GM23338 (cell line): ENCODE measurements around the gene NFATC3. TPM values are rescaled to one million over a fixed set of nuclear protein-coding genes. Genes with fewer than 3 reads are reported as not detected.

Experiments
- ATAC-seq: fragments of 200-7000 bp; cut with Tn5 transposase; 3 replicates; pipeline ENCODE4 v1.9.1; 2020
- DNase-seq: peaks from one replicate; pipeline ENCODE4 v3.0.0-alpha.2; 2015; ENCODE audit warnings: low spot score
- H2AFZ ChIP-seq: fragments of 200-600 bp; sonication (generic); 2 replicates; pipeline ENCODE4 v1.8.0; 2016; ENCODE audit warnings: antibody characterized with exemption, mild to moderate bottlenecking, moderate library complexity
- H3F3A ChIP-seq: fragments of 200-600 bp; sonication (generic); replicated peaks from 2 replicates; pipeline ENCODE4 v1.8.0; 2017; ENCODE audit warnings: antibody characterized with exemption, mixed run types, low read depth
- H3K27ac ChIP-seq: fragments of 200-600 bp; sonication (generic); 2 replicates; pipeline ENCODE4 v1.6.1; 2016; ENCODE audit warnings: low read depth
- H3K27me3 ChIP-seq: fragments of 200-600 bp; sonication (generic); 2 replicates; pipeline ENCODE4 v1.8.0; 2016; ENCODE audit warnings: mild to moderate bottlenecking, mixed run types, moderate library complexity; ENCODE audit not compliant: insufficient read depth
- H3K36me3 ChIP-seq: fragments of 200-600 bp; sonication (generic); 2 replicates; pipeline ENCODE4 v1.8.0; 2016; ENCODE audit warnings: mild to moderate bottlenecking; ENCODE audit not compliant: insufficient read depth
- H3K4me1 ChIP-seq: fragments of 200-600 bp; sonication (generic); 2 replicates; pipeline ENCODE4 v1.8.0; 2016; ENCODE audit warnings: mild to moderate bottlenecking, moderate library complexity; ENCODE audit not compliant: insufficient read depth
- H3K4me2 ChIP-seq: fragments of 200-600 bp; sonication (generic); 2 replicates; pipeline ENCODE4 v1.7.1; 2017; ENCODE audit warnings: mixed run types
- H3K4me3 ChIP-seq: fragments of 200-600 bp; sonication (generic); 2 replicates; pipeline ENCODE4 v1.6.1; 2016; ENCODE audit warnings: mixed run types
- H3K79me2 ChIP-seq: fragments of 200-600 bp; sonication (generic); replicated peaks from 2 replicates; pipeline ENCODE4 v1.8.0; 2017; ENCODE audit warnings: mild to moderate bottlenecking; ENCODE audit not compliant: insufficient read depth
- H3K9me2 ChIP-seq: fragments of 200-600 bp; sonication (generic); 2 replicates; pipeline ENCODE4 v1.8.0; 2017; ENCODE audit not compliant: insufficient read depth
- H4K20me1 ChIP-seq: fragments of 200-600 bp; sonication (generic); replicated peaks from 2 replicates; pipeline ENCODE4 v1.8.0; 2017; ENCODE audit warnings: mild to moderate bottlenecking; ENCODE audit not compliant: insufficient read depth
- H3K27ac Mint-ChIP-seq: 2 replicates; pipeline ENCODE4 v1.8.0; 2020; ENCODE audit warnings: inconsistent platforms, mild to moderate bottlenecking, moderate library complexity, mixed read lengths
- H3K27me3 Mint-ChIP-seq: 3 replicates; pipeline ENCODE4 v1.8.0; 2022; ENCODE audit warnings: low read depth, mild to moderate bottlenecking, moderate library complexity, mixed read lengths, inconsistent platforms; ENCODE audit not compliant: insufficient read depth, poor library complexity
- H3K36me3 Mint-ChIP-seq: 3 replicates; pipeline ENCODE4 v1.8.0; 2021; ENCODE audit warnings: low read depth, mild to moderate bottlenecking, inconsistent platforms, moderate library complexity, mixed read lengths
- H3K4me1 Mint-ChIP-seq: 3 replicates; pipeline ENCODE4 v1.8.0; 2020; ENCODE audit warnings: mild to moderate bottlenecking, inconsistent platforms, mixed read lengths
- H3K4me3 Mint-ChIP-seq: 3 replicates; pipeline ENCODE4 v1.8.0; 2021; ENCODE audit warnings: moderate library complexity, mild to moderate bottlenecking, inconsistent platforms, mixed read lengths
- H3K9me3 Mint-ChIP-seq: 3 replicates; pipeline ENCODE4 v1.8.0; 2020; ENCODE audit warnings: moderate library complexity, mild to moderate bottlenecking, inconsistent platforms, mixed read lengths
- CREB1 ChIP-seq: fragments of 250-450 bp; sonication (Bioruptor Pico); IDR thresholded peaks from 2 replicates; pipeline ENCODE4 v1.5.0; 2020; ENCODE audit warnings: low read depth, mild to moderate bottlenecking, moderate library complexity
- EZH2 ChIP-seq: fragments of 200-600 bp; sonication (generic); IDR thresholded peaks from one replicate; pipeline ENCODE4 v1.8.0; 2017; ENCODE audit warnings: antibody characterized with exemption, mild to moderate bottlenecking, low read depth; ENCODE audit not compliant: unreplicated experiment
- EZH2phosphoT487 ChIP-seq: fragments of 200-600 bp; sonication (generic); IDR thresholded peaks from one replicate; pipeline ENCODE4 v1.8.1; 2018; ENCODE audit warnings: antibody characterized with exemption; ENCODE audit not compliant: unreplicated experiment
- JUNB ChIP-seq: IDR thresholded peaks from one replicate; pipeline ENCODE4 v1.6.1; 2016; ENCODE audit warnings: antibody characterized with exemption; ENCODE audit not compliant: unreplicated experiment
- NANOG ChIP-seq: IDR thresholded peaks from 2 replicates; pipeline ENCODE4 v1.6.1; 2016; ENCODE audit warnings: antibody characterized with exemption, borderline replicate concordance
- POLR2AphosphoS5 ChIP-seq: IDR thresholded peaks from 2 replicates; pipeline ENCODE4 v1.6.1; 2016; ENCODE audit warnings: antibody characterized with exemption, low read depth
- STAT1 ChIP-seq: IDR thresholded peaks from one replicate; pipeline ENCODE4 v1.6.1; 2016; ENCODE audit warnings: antibody characterized with exemption; ENCODE audit not compliant: unreplicated experiment
- ZNF114 ChIP-seq: fragments of 250-450 bp; sonication (Bioruptor Pico); IDR thresholded peaks from 2 replicates; pipeline ENCODE4 v1.5.0; 2020; ENCODE audit warnings: mild to moderate bottlenecking, moderate library complexity
- ZNF331 ChIP-seq: fragments of 250-450 bp; sonication (Bioruptor Pico); IDR thresholded peaks from 2 replicates; pipeline ENCODE4 v1.5.0; 2020; ENCODE audit warnings: low read depth, mild to moderate bottlenecking, moderate library complexity
- polyA plus RNA-seq: library from polyadenylated mRNA; unstranded; fragments of >200 nt; fragmentation: Nextera tagmentation; extraction: Ambion mirVana; gene quantifications from 2 replicates; pipeline ENCODE4 v1.2.1, GENCODE V29; 2016
- total RNA-seq: library from RNA; depleted of rRNA; stranded (reverse); fragments of >200 nt; shearing (Covaris generic); gene quantifications from 2 replicates; pipeline ENCODE4 v1.2.3, GENCODE V29; 2014
- TF ChIP-seq, protein P1 (sequence below): IDR thresholded peaks from 2 replicates; pipeline ENCODE4 v1.6.1; 2016; ENCODE audit warnings: antibody characterized with exemption
- TF ChIP-seq, protein P2 (sequence below), 2 experiments: fragments of 200-600 bp in 1 of 2; sonication (generic) in 1 of 2; conservative IDR thresholded peaks; 2 replicates each; pipeline versions ENCODE4 v1.5.1 to v1.6.1; 2016 to 2017; ENCODE audit warnings: antibody characterized with exemption in 2 of 2, low read depth in 2 of 2, mild to moderate bottlenecking in 2 of 2, moderate library complexity in 1 of 2
- TF ChIP-seq, protein P3 (sequence below): fragments of 250-450 bp; sonication (Bioruptor Pico); IDR thresholded peaks from 2 replicates; pipeline ENCODE4 v1.5.0; 2020; ENCODE audit warnings: mild to moderate bottlenecking, moderate library complexity
- TF ChIP-seq, protein P4 (sequence below): IDR thresholded peaks from one replicate; pipeline ENCODE4 v1.6.1; 2018; ENCODE audit warnings: antibody characterized with exemption; ENCODE audit not compliant: unreplicated experiment

Gene NFATC3
- total and polyA plus RNA-seq, 2 experiments from 2014 or later, result 9.2 to 40.9 TPM

DNA sequence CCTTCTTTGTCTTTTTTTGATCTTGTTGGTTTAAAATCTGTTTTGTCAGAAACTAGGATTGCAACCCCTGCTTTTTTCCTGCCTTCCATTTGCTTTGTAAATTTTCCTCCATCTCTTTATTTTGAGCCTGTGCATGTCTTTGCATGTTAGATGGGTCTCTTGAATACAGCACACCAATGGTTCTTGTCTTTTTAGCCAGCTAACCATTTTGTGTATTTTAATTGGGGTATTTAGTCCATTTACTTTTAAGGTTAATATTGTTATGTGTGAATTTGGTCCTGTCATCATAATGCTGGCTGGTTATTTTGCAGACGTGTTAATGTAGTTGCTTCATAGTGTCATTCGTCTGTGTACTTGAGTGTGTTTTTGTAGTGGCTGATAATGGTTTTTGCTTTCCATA is 26.2 kb downstream of the NFATC3 start:
- Histone ChIP-seq H3K36me3 (no peaks in the 10 kb centered on the region), H3K4me1 (no peaks in the 10 kb centered on the region), H3K79me2 (peaks cover 100% of the 10 kb centered on the region), H3F3A (no peaks in the 10 kb centered on the region), H3K4me2 (no peak overlapping the region), H3K27ac (no peak overlapping the region), H4K20me1 (peaks cover 51% of the 10 kb centered on the region), H3K4me3 (no peak overlapping the region), H3K9me2 (no peaks in the 10 kb centered on the region), H2AFZ (no peak overlapping the region), H3K27me3 (no peaks in the 10 kb centered on the region)
- peaks cover 3% of the 10 kb centered on the region for H3K27me3 Mint-ChIP-seq
- DNase-seq (no peak), ATAC-seq (no peak)
- H3K27ac Mint-ChIP-seq, result no peak overlapping the region
- TF ChIP-seq ZNF114 (no peak), POLR2AphosphoS5 (no peak), EZH2phosphoT487 (no peak), CREB1 (no peak), JUNB (no peak), STAT1 (no peak), NANOG (no peak), EZH2 (no peak), ZNF331 (CRISPR knock-in tag) (no peak)
- TF ChIP-seq, protein P1, sequence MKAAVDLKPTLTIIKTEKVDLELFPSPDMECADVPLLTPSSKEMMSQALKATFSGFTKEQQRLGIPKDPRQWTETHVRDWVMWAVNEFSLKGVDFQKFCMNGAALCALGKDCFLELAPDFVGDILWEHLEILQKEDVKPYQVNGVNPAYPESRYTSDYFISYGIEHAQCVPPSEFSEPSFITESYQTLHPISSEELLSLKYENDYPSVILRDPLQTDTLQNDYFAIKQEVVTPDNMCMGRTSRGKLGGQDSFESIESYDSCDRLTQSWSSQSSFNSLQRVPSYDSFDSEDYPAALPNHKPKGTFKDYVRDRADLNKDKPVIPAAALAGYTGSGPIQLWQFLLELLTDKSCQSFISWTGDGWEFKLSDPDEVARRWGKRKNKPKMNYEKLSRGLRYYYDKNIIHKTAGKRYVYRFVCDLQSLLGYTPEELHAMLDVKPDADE, result no peak
- TF ChIP-seq, protein P2, sequence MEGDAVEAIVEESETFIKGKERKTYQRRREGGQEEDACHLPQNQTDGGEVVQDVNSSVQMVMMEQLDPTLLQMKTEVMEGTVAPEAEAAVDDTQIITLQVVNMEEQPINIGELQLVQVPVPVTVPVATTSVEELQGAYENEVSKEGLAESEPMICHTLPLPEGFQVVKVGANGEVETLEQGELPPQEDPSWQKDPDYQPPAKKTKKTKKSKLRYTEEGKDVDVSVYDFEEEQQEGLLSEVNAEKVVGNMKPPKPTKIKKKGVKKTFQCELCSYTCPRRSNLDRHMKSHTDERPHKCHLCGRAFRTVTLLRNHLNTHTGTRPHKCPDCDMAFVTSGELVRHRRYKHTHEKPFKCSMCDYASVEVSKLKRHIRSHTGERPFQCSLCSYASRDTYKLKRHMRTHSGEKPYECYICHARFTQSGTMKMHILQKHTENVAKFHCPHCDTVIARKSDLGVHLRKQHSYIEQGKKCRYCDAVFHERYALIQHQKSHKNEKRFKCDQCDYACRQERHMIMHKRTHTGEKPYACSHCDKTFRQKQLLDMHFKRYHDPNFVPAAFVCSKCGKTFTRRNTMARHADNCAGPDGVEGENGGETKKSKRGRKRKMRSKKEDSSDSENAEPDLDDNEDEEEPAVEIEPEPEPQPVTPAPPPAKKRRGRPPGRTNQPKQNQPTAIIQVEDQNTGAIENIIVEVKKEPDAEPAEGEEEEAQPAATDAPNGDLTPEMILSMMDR (conservative IDR thresholded peaks at IDR 0.05; ENCODE audit: low read depth in 2 of 2), result no peak
- TF ChIP-seq, protein P3, sequence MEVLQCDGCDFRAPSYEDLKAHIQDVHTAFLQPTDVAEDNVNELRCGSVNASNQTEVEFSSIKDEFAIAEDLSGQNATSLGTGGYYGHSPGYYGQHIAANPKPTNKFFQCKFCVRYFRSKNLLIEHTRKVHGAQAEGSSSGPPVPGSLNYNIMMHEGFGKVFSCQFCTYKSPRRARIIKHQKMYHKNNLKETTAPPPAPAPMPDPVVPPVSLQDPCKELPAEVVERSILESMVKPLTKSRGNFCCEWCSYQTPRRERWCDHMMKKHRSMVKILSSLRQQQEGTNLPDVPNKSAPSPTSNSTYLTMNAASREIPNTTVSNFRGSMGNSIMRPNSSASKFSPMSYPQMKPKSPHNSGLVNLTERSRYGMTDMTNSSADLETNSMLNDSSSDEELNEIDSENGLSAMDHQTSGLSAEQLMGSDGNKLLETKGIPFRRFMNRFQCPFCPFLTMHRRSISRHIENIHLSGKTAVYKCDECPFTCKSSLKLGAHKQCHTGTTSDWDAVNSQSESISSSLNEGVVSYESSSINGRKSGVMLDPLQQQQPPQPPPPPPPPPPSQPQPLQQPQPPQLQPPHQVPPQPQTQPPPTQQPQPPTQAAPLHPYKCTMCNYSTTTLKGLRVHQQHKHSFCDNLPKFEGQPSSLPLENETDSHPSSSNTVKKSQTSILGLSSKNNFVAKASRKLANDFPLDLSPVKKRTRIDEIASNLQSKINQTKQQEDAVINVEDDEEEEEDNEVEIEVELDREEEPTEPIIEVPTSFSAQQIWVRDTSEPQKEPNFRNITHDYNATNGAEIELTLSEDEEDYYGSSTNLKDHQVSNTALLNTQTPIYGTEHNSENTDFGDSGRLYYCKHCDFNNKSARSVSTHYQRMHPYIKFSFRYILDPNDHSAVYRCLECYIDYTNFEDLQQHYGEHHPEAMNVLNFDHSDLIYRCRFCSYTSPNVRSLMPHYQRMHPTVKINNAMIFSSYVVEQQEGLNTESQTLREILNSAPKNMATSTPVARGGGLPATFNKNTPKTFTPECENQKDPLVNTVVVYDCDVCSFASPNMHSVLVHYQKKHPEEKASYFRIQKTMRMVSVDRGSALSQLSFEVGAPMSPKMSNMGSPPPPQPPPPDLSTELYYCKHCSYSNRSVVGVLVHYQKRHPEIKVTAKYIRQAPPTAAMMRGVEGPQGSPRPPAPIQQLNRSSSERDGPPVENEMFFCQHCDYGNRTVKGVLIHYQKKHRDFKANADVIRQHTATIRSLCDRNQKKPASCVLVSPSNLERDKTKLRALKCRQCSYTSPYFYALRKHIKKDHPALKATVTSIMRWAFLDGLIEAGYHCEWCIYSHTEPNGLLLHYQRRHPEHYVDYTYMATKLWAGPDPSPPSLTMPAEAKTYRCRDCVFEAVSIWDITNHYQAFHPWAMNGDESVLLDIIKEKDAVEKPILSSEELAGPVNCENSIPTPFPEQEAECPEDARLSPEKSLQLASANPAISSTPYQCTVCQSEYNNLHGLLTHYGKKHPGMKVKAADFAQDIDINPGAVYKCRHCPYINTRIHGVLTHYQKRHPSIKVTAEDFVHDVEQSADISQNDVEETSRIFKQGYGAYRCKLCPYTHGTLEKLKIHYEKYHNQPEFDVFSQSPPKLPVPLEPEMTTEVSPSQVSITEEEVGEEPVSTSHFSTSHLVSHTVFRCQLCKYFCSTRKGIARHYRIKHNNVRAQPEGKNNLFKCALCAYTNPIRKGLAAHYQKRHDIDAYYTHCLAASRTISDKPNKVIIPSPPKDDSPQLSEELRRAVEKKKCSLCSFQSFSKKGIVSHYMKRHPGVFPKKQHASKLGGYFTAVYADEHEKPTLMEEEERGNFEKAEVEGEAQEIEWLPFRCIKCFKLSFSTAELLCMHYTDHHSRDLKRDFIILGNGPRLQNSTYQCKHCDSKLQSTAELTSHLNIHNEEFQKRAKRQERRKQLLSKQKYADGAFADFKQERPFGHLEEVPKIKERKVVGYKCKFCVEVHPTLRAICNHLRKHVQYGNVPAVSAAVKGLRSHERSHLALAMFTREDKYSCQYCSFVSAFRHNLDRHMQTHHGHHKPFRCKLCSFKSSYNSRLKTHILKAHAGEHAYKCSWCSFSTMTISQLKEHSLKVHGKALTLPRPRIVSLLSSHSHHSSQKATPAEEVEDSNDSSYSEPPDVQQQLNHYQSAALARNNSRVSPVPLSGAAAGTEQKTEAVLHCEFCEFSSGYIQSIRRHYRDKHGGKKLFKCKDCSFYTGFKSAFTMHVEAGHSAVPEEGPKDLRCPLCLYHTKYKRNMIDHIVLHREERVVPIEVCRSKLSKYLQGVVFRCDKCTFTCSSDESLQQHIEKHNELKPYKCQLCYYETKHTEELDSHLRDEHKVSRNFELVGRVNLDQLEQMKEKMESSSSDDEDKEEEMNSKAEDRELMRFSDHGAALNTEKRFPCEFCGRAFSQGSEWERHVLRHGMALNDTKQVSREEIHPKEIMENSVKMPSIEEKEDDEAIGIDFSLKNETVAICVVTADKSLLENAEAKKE (CRISPR knock-in tag), result no peak
- TF ChIP-seq, protein P4, sequence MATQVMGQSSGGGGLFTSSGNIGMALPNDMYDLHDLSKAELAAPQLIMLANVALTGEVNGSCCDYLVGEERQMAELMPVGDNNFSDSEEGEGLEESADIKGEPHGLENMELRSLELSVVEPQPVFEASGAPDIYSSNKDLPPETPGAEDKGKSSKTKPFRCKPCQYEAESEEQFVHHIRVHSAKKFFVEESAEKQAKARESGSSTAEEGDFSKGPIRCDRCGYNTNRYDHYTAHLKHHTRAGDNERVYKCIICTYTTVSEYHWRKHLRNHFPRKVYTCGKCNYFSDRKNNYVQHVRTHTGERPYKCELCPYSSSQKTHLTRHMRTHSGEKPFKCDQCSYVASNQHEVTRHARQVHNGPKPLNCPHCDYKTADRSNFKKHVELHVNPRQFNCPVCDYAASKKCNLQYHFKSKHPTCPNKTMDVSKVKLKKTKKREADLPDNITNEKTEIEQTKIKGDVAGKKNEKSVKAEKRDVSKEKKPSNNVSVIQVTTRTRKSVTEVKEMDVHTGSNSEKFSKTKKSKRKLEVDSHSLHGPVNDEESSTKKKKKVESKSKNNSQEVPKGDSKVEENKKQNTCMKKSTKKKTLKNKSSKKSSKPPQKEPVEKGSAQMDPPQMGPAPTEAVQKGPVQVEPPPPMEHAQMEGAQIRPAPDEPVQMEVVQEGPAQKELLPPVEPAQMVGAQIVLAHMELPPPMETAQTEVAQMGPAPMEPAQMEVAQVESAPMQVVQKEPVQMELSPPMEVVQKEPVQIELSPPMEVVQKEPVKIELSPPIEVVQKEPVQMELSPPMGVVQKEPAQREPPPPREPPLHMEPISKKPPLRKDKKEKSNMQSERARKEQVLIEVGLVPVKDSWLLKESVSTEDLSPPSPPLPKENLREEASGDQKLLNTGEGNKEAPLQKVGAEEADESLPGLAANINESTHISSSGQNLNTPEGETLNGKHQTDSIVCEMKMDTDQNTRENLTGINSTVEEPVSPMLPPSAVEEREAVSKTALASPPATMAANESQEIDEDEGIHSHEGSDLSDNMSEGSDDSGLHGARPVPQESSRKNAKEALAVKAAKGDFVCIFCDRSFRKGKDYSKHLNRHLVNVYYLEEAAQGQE, result no peak
- H3K36me3 Mint-ChIP-seq, result peaks cover 33% of the 10 kb centered on the region
- H3K4me1 Mint-ChIP-seq, result peaks cover 5% of the 10 kb centered on the region; the same call in 2 of the 3 replicates
- H3K4me3 Mint-ChIP-seq, result no peak overlapping the region
- peaks cover 37% of the 10 kb centered on the region for H3K9me3 Mint-ChIP-seq
